Measurements from ENCODE around the gene GRK1. TPM values are rescaled to one million over a fixed set of nuclear protein-coding genes. Genes with fewer than 3 reads are reported as not detected.

Gene GRK1
- total and polyA plus RNA-seq, 2 of the 4 experiments (the other 2 are of a cell fraction): not detected

DNA sequence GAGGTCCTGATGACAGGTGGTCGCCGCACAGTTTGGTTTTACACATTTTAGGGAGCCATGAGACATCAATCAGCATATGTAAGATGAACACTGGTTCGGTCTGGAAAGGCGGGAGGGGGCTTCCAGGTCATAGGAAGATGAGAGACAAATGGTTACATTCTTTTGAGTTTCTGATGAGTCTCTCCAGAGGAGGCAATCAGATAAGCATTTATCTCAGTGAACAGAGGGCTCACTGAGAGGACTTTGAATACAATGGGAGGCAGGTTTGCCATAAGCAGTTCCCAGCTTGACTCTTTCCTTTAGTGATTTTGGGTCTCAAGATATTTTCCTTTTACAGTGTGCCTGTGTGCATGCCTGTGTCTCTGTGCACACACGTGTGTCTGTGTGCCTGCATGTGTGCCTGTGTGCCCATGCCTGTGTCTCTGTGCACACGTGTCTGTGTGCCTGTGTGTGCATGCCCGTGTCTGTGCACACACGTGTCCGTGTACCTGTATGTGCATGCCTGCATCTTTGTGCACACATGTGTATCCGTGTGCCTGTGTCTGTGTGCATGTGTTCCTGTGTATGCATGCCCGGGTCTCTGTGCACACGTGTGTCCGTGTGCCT lies 56.5 kb downstream of the GRK1 start:
- POLR2A ChIA-PET (ENCODE audit: unreplicated experiment): no interaction called here
- no peak overlapping the region for H3K14ac ChIP-seq (replicated peaks; ENCODE audit: low read depth, low read length)
- peaks cover 2% of the 10 kb centered on the region; the same call in 1 of the 2 replicates for H3K9me3 ChIP-seq (ENCODE audit: control insufficient read depth, insufficient read depth, low read length)
- 67% methylated on average over 7 of the region's 13 CpGs; no CpG with 5 or more reads in 1 of the 2 experiments for WGBS, 2 experiments (ENCODE audit: extremely low coverage in 2 of 2, insufficient read length in 1 of 2)
- no peak overlapping the region for H4K5ac ChIP-seq (ENCODE audit: low read depth, low read length)
- intact Hi-C loops (cut with micrococcal nuclease): no loop called here
- peaks cover 5% of the 10 kb centered on the region; the same call in 1 of the 2 replicates for H3K27me3 ChIP-seq (ENCODE audit: control insufficient read depth, insufficient read depth, low read length)
- no peak overlapping the region for H3K27ac ChIP-seq (ENCODE audit: insufficient read depth, low read length)
- no peaks in the 10 kb centered on the region for H3K36me3 ChIP-seq (ENCODE audit: control insufficient read depth, insufficient read depth, low read length)
- no peak overlapping the region for H2BK5ac ChIP-seq (ENCODE audit: low read depth, low read length, poor library complexity, severe bottlenecking)
- no peak overlapping the region for H3K23ac ChIP-seq (ENCODE audit: low read depth, low read length)
- H2AK9ac ChIP-seq (replicated peaks; ENCODE audit: low read depth, low read length, poor library complexity): no peak overlapping the region
- no peak overlapping the region for H2AK5ac ChIP-seq (ENCODE audit: low read depth, low read length)
- H3K79me1 ChIP-seq (ENCODE audit: low read depth in 1 of 2, low read length in 2 of 2): no peaks in the 10 kb centered on the region
- no peaks in the 10 kb centered on the region for H3K9me1 ChIP-seq (ENCODE audit: insufficient read depth, low read length)
- dilution Hi-C loops (cut with HindIII; ENCODE audit: low sequenced_read_pairs, unreplicated experiment): no loop called here
- H3K4ac ChIP-seq (ENCODE audit: low read depth, low read length): no peak overlapping the region
- H3K56ac ChIP-seq (ENCODE audit: extremely low read depth, insufficient read depth, low read length): no peak overlapping the region
- H4K91ac ChIP-seq (ENCODE audit: insufficient read depth, low read depth, low read length): no peak overlapping the region
- no peaks in the 10 kb centered on the region for H4K20me1 ChIP-seq (ENCODE audit: insufficient read depth, low read length)
- CTCF ChIA-PET: no interaction called here
- TF ChIP-seq CHD1 (IDR thresholded peaks at IDR 0.05; ENCODE audit: low read depth, low read length): no peak
- TF ChIP-seq, protein P1, sequence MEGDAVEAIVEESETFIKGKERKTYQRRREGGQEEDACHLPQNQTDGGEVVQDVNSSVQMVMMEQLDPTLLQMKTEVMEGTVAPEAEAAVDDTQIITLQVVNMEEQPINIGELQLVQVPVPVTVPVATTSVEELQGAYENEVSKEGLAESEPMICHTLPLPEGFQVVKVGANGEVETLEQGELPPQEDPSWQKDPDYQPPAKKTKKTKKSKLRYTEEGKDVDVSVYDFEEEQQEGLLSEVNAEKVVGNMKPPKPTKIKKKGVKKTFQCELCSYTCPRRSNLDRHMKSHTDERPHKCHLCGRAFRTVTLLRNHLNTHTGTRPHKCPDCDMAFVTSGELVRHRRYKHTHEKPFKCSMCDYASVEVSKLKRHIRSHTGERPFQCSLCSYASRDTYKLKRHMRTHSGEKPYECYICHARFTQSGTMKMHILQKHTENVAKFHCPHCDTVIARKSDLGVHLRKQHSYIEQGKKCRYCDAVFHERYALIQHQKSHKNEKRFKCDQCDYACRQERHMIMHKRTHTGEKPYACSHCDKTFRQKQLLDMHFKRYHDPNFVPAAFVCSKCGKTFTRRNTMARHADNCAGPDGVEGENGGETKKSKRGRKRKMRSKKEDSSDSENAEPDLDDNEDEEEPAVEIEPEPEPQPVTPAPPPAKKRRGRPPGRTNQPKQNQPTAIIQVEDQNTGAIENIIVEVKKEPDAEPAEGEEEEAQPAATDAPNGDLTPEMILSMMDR (conservative IDR thresholded peaks at IDR 0.05; ENCODE audit: low read depth, low read length): no peak
- TF ChIP-seq SMC3 (IDR thresholded peaks at IDR 0.05; ENCODE audit: low read depth, low read length): no peak
- TF ChIP-seq RFX5 (IDR thresholded peaks at IDR 0.05; ENCODE audit: low read depth, low read length): no peak
- no peak for TF ChIP-seq RCOR1 (IDR thresholded peaks at IDR 0.05; ENCODE audit: insufficient replicate concordance, low read length)
- no peak for TF ChIP-seq POLR2A (IDR thresholded peaks at IDR 0.05; ENCODE audit: low read depth, low read length)
- no peak for TF ChIP-seq MXI1 (IDR thresholded peaks at IDR 0.05; ENCODE audit: borderline replicate concordance, low read depth, low read length)
- TF ChIP-seq, protein P2, sequence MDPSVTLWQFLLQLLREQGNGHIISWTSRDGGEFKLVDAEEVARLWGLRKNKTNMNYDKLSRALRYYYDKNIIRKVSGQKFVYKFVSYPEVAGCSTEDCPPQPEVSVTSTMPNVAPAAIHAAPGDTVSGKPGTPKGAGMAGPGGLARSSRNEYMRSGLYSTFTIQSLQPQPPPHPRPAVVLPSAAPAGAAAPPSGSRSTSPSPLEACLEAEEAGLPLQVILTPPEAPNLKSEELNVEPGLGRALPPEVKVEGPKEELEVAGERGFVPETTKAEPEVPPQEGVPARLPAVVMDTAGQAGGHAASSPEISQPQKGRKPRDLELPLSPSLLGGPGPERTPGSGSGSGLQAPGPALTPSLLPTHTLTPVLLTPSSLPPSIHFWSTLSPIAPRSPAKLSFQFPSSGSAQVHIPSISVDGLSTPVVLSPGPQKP (IDR thresholded peaks at IDR 0.05; ENCODE audit: borderline replicate concordance, low read depth, low read length): no peak
- no peak for TF ChIP-seq BHLHE40 (IDR thresholded peaks at IDR 0.05; ENCODE audit: low read depth, low read length)
- no peak for TF ChIP-seq FOS (IDR thresholded peaks at IDR 0.05; ENCODE audit: low read depth, low read length)
- no peak for TF ChIP-seq MAZ (IDR thresholded peaks at IDR 0.05; ENCODE audit: borderline replicate concordance, low read depth, low read length)
- TF ChIP-seq MAFK (IDR thresholded peaks at IDR 0.05; ENCODE audit: low read depth, low read length): no peak
- TF ChIP-seq CEBPB (IDR thresholded peaks at IDR 0.05; ENCODE audit: low read depth, low read length): no peak
- TF ChIP-seq NFE2L2 (IDR thresholded peaks at IDR 0.05; ENCODE audit: low read depth, low read length): no peak
- no peak for TF ChIP-seq RAD21 (IDR thresholded peaks at IDR 0.05; ENCODE audit: low read length)
- TF ChIP-seq, protein P3, sequence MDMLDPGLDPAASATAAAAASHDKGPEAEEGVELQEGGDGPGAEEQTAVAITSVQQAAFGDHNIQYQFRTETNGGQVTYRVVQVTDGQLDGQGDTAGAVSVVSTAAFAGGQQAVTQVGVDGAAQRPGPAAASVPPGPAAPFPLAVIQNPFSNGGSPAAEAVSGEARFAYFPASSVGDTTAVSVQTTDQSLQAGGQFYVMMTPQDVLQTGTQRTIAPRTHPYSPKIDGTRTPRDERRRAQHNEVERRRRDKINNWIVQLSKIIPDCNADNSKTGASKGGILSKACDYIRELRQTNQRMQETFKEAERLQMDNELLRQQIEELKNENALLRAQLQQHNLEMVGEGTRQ (IDR thresholded peaks at IDR 0.05; ENCODE audit: low read depth, low read length): no peak
- no peak overlapping the region for H2BK15ac ChIP-seq (ENCODE audit: low read depth, low read length)
- no peak overlapping the region for H2AFZ ChIP-seq (replicated peaks; ENCODE audit: low read length, poor library complexity)
- H3K4me3 ChIP-seq (ENCODE audit: insufficient read depth, low read depth, low read length): no peak overlapping the region
- H2BK120ac ChIP-seq (ENCODE audit: low read depth, low read length): no peak overlapping the region
- no peak overlapping the region for H2BK20ac ChIP-seq (ENCODE audit: low read depth, low read length)
- DNase-seq (no peak), ATAC-seq (ENCODE audit: low read depth) (no peak)
- no peak overlapping the region for H4K8ac ChIP-seq (ENCODE audit: low read depth in 2 of 2, low read length in 2 of 2)
- no peak overlapping the region for H3K18ac ChIP-seq (ENCODE audit: low read depth, low read length)
- H3K4me1 ChIP-seq (ENCODE audit: control insufficient read depth, insufficient read depth, low read length): no peaks in the 10 kb centered on the region; the same call in 1 of the 2 replicates
- BruUV-seq (replicated peaks): no TSS peak
- in situ Hi-C loops (cut with MboI; ENCODE audit: low sequenced_read_pairs): no loop called here
- no peak overlapping the region for H3K9ac ChIP-seq (ENCODE audit: low read depth, low read length)
- H3K4me2 ChIP-seq (ENCODE audit: low read depth, low read length): no peak overlapping the region

Data from IMR-90 (cell line).